MG63 (cell line): ENCODE measurements around the gene CCL18. TPM values are rescaled to one million over a fixed set of nuclear protein-coding genes. Genes with fewer than 3 reads are reported as not detected.
"Not testable (repeated sequence)": the region's sequence is repeated elsewhere in the genome, so short reads cannot be mapped to it uniquely, and the experiment has no call there.

Experiments used
- DNase-seq: peaks from one replicate; pipeline ENCODE4 v3.0.0-alpha.2; 2020
- H3K27me3 ChIP-seq: fragments of 250-450 bp; sonication (Bioruptor Pico); 2 replicates; pipeline ENCODE4 v1.5.1; 2020; ENCODE audit warnings: mild to moderate bottlenecking, moderate library complexity
- H3K36me3 ChIP-seq: fragments of 250-450 bp; sonication (Bioruptor Pico); 2 replicates; pipeline ENCODE4 v1.5.1; 2020; ENCODE audit warnings: mild to moderate bottlenecking, moderate library complexity
- H3K4me3 ChIP-seq: fragments of 250-450 bp; sonication (Bioruptor Pico); 2 replicates; pipeline ENCODE4 v1.5.1; 2020; ENCODE audit warnings: mild to moderate bottlenecking, moderate library complexity
- H3K9me3 ChIP-seq: fragments of 250-450 bp; sonication (Bioruptor Pico); 2 replicates; pipeline ENCODE4 v1.5.1; 2020; ENCODE audit warnings: mild to moderate bottlenecking, moderate library complexity
- total RNA-seq: library from RNA; depleted of rRNA; stranded (reverse); fragments of >200 nt; shearing (Covaris generic); gene quantifications from 2 replicates; pipeline ENCODE4 v1.2.3, GENCODE V29; 2014; ENCODE audit warnings: low replicate concordance; rRNA removed

CCL18 gene
- total RNA-seq, 1 experiment from 2014 or later, result not detected

DNA sequence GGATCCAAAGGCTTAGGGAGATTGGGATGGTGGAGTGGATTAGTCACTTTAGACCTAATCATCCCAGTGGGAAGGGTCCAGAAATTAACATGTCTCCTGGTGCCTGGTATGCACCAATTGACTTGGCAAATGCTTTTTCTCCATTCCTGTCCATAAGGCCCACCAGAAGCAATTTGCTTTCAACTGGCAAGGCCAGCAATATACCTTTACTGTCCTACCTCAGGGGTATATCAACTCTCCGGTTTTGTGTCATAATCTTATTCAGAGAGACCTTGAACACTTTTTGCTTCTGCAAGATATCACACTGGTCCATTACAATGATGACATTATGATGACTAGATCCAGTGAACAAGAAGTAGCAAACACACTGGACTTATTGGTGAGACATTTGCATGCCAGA is 49.1 kb downstream of the CCL18 start:
- DNase-seq, H3K27me3 ChIP-seq, H3K36me3 ChIP-seq, H3K9me3 ChIP-seq, H3K4me3 ChIP-seq: not testable (repeated sequence)

GRCh38 chr17:36114971-36115648 is 51.0 kb downstream of the CCL18 start:
- not testable (repeated sequence) for H3K36me3 ChIP-seq, H3K9me3 ChIP-seq, H3K4me3 ChIP-seq, H3K27me3 ChIP-seq
- peak; percentile 69 for DNase-seq

DNA sequence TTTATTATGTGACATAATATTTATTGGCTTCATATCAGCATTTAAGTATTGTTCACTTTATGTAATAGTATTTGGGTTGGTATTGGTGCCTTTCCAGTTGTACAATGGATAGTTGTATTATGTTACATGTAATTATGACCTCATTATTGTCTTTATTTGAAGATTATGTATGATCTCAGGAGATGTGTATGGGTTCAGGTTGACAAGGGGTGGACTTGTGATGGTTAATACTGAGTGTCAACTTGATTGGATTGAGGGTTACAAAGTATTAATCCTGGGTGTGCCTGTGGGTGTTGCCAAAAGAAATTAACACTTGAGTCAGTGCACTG is 51.5 kb downstream of the CCL18 start:
- not testable (repeated sequence) for H3K27me3 ChIP-seq, H3K9me3 ChIP-seq, H3K4me3 ChIP-seq, H3K36me3 ChIP-seq, DNase-seq

GRCh38 chr17:36117505-36118382 is 53.7 kb downstream of the CCL18 start:
- H3K27me3 ChIP-seq, result peaks cover 3% of the 10 kb centered on the region; the same call in 1 of the 2 replicates
- no peak for DNase-seq
- H3K36me3 ChIP-seq, result no peaks in the 10 kb centered on the region

DNA sequence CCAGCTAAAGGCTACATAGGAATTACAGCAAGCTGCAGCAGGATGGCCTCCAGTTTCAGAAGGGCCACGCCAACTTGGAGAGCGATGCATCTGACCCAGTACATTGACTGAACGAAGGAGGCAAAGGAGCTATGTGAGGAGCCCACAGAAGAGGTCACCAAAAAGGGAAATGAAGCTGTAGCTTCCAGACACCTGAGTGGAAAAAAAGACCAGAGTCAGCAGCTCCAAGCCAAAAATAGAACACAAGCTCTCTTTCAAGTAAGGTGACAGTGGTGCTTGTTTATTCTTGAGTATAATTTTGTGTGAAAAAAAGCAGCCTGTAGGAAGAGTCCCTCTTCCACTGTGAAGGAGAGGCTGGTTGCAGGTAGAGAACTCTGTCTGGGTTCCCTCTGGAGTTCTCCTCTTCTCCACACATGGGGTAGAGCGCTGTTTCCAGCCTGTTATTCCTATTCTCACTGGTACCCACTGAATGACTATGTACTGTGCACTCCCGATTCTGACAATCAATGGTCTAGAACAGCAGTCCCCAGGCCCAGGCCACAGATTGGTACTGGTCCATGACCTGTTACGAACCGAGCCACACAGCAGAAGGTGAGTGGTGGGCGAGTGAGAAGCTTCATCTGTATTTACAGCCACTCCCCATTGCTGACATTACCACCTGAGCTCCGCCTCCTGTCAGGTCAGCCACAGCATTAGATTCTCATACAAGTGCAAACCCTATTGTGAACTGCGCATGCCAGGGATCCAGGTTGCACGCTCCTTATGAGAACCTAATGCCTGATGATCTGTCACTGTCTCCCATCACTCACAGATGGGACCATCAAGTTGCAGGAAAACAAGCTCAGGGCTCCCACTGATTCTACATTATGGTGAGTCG is 54.6 kb downstream of the CCL18 start:
- no peak overlapping the region for H3K4me3 ChIP-seq
- H3K9me3 ChIP-seq, result no peaks in the 10 kb centered on the region
- peaks cover 3% of the 10 kb centered on the region; the same call in 1 of the 2 replicates for H3K27me3 ChIP-seq
- no peak for DNase-seq
- no peaks in the 10 kb centered on the region for H3K36me3 ChIP-seq

More at GRCh38 chr17:36117505-36118382, 53.7 kb downstream of the CCL18 start:
- Histone ChIP-seq H3K9me3 (no peaks in the 10 kb centered on the region), H3K4me3 (no peak overlapping the region)

DNA sequence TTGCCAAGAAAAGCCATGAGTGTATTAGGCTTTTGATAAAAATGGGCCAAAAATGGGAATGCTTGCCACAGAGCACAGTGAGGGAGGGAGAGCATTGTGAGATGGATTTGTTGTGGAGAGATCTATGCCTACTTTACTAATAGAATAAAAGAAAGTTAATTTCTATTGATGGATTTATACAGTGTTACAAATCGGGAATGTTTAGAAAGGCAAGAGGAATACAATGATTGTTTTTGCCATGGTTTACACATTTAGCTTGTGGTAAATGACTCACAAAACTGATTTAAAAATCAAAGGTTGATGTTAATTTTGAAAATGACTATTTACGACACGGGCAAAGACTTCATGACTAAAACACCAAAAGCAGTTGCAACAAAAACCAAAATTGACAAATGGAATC is 56.1 kb downstream of the CCL18 start:
- Histone ChIP-seq H3K36me3 (no peaks in the 10 kb centered on the region), H3K9me3 (no peaks in the 10 kb centered on the region), H3K4me3 (no peak overlapping the region), H3K27me3 (peaks cover 3% of the 10 kb centered on the region; the same call in 1 of the 2 replicates)
- no peak for DNase-seq

GRCh38 chr17:36121099-36121498 is 57.0 kb downstream of the CCL18 start:
- H3K36me3 ChIP-seq, DNase-seq, H3K4me3 ChIP-seq, H3K9me3 ChIP-seq, H3K27me3 ChIP-seq: not testable (repeated sequence)

Other genes with a start within 250 kb of the CCL18 start
- gene HEATR9, start 195.4 kb upstream of the CCL18 start, total RNA-seq, result not detected in 2 replicates
- gene CCL5, start 183.9 kb upstream of the CCL18 start, total RNA-seq, result 3.0 and 4.4 TPM in 2 replicates
- gene RDM1, start 133.5 kb upstream of the CCL18 start, total RNA-seq, result 0.89 and 2.5 TPM in 2 replicates
- gene LYZL6, start 120.6 kb upstream of the CCL18 start, total RNA-seq, result not detected in 2 replicates
- gene CCL16, start 82.8 kb upstream of the CCL18 start, total RNA-seq, result not detected in 2 replicates
- gene CCL14, start 77.5 kb upstream of the CCL18 start, total RNA-seq, result not detected in 2 replicates
- not detected in 2 replicates for gene CCL15, start 62.7 kb upstream of the CCL18 start, total RNA-seq
- gene CCL23, start 46.3 kb upstream of the CCL18 start, total RNA-seq, result not detected in 2 replicates
- not detected in 2 replicates for gene CCL3, start 25.9 kb downstream of the CCL18 start, total RNA-seq
- gene CCL4, start 39.6 kb downstream of the CCL18 start, total RNA-seq, result not detected in 2 replicates
- gene TBC1D3B, start 112.4 kb downstream of the CCL18 start, total RNA-seq, result not detected in 2 replicates
- not detected in 2 replicates for gene CCL3L1, start 132.5 kb downstream of the CCL18 start, total RNA-seq
- gene CCL4L2, start 146.8 kb downstream of the CCL18 start, total RNA-seq, result not detected in 2 replicates
- not detected in 2 replicates for gene TBC1D3I, start 200.3 kb downstream of the CCL18 start, total RNA-seq